HL-60 (cell line): ENCODE data around the gene HES5.

Experiments
- DNase-seq, 2 experiments: peaks; one replicate each; pipeline ENCODE4 v3.0.0-alpha.2; 2010 to 2020; ENCODE audit warnings: low read depth in 1 of 2, low spot score in 1 of 2
- H3K27ac ChIP-seq: fragments of 250-450 bp; sonication (Bioruptor Pico); replicated peaks from 2 replicates; pipeline ENCODE4 v1.5.1; 2020; ENCODE audit warnings: mild to moderate bottlenecking, moderate library complexity
- H3K27me3 ChIP-seq: fragments of 250-450 bp; sonication (Bioruptor Pico); 2 replicates; pipeline ENCODE4 v1.5.1; 2021; ENCODE audit warnings: mild to moderate bottlenecking, moderate library complexity; ENCODE audit not compliant: insufficient read depth, poor library complexity, severe bottlenecking
- H3K4me3 ChIP-seq: replicated peaks from 2 replicates; pipeline ENCODE4 v1.5.1; 2011; ENCODE audit warnings: mild to moderate bottlenecking, control low read depth, low read length; ENCODE audit not compliant: insufficient read depth
- GABPA ChIP-seq: IDR thresholded peaks from 2 replicates; pipeline ENCODE4 v1.6.1; 2012; ENCODE audit warnings: low read depth
- POLR2AphosphoS5 ChIP-seq: IDR thresholded peaks from 2 replicates; pipeline ENCODE4 v1.6.1; 2012; ENCODE audit warnings: low read depth
- SPI1 ChIP-seq: IDR thresholded peaks from 2 replicates; pipeline ENCODE4 v1.6.1; 2012; ENCODE audit warnings: low read depth, mild to moderate bottlenecking, borderline replicate concordance
- TF ChIP-seq, protein P1 (sequence below): IDR thresholded peaks from 2 replicates; pipeline ENCODE4 v1.6.1; 2012; ENCODE audit warnings: low read depth; ENCODE audit not compliant: insufficient replicate concordance
- TF ChIP-seq, protein P2 (sequence below): IDR thresholded peaks from one replicate; pipeline ENCODE4 v1.5.1; 2011; ENCODE audit warnings: low read length, control low read depth, inconsistent platforms; ENCODE audit not compliant: insufficient read depth

HES5 gene

DNA sequence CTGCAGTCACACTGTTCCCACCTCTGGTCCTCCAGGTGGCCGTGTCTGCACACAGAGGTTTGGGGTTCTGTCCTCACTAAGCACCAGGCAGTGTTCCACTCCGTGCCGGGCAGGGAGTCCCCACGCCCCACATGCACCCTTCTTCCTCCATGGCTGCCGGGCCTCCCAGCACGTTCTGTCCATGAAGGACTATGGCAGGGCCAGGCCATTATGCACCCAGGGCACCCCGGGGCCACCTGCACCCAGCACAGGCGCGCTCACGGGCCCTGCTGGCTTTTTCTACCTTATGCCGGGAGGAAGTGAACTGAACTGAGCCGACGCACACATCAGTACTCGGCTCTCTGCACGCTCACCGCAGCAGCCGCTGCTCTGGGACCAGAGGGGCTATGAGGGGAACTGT, 13.9 kb downstream of the HES5 start:
- Histone ChIP-seq H3K4me3 (no peak overlapping the region), H3K27me3 (no peaks in the 10 kb centered on the region)

DNA sequence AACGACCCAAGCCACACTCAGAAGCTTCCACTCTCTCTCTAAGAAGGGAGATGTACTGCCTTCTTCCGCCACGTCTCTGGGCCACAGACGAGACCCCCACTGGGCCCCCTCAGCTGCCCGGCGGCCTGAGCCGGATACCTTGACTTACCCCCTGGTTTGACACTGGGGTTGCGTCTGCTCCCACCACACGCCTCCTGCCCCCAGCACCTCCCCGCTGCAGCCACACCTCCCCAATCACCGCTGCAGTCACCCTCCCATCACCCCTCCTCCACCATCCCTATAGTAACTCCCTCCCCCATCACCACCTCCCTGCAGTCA, 14.3 kb downstream of the HES5 start:
- H3K4me3 ChIP-seq, result no peak overlapping the region
- TF ChIP-seq SPI1, result no peak
- TF ChIP-seq, protein P1, sequence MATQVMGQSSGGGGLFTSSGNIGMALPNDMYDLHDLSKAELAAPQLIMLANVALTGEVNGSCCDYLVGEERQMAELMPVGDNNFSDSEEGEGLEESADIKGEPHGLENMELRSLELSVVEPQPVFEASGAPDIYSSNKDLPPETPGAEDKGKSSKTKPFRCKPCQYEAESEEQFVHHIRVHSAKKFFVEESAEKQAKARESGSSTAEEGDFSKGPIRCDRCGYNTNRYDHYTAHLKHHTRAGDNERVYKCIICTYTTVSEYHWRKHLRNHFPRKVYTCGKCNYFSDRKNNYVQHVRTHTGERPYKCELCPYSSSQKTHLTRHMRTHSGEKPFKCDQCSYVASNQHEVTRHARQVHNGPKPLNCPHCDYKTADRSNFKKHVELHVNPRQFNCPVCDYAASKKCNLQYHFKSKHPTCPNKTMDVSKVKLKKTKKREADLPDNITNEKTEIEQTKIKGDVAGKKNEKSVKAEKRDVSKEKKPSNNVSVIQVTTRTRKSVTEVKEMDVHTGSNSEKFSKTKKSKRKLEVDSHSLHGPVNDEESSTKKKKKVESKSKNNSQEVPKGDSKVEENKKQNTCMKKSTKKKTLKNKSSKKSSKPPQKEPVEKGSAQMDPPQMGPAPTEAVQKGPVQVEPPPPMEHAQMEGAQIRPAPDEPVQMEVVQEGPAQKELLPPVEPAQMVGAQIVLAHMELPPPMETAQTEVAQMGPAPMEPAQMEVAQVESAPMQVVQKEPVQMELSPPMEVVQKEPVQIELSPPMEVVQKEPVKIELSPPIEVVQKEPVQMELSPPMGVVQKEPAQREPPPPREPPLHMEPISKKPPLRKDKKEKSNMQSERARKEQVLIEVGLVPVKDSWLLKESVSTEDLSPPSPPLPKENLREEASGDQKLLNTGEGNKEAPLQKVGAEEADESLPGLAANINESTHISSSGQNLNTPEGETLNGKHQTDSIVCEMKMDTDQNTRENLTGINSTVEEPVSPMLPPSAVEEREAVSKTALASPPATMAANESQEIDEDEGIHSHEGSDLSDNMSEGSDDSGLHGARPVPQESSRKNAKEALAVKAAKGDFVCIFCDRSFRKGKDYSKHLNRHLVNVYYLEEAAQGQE, result no peak
- no peak for TF ChIP-seq GABPA
- TF ChIP-seq, protein P2, sequence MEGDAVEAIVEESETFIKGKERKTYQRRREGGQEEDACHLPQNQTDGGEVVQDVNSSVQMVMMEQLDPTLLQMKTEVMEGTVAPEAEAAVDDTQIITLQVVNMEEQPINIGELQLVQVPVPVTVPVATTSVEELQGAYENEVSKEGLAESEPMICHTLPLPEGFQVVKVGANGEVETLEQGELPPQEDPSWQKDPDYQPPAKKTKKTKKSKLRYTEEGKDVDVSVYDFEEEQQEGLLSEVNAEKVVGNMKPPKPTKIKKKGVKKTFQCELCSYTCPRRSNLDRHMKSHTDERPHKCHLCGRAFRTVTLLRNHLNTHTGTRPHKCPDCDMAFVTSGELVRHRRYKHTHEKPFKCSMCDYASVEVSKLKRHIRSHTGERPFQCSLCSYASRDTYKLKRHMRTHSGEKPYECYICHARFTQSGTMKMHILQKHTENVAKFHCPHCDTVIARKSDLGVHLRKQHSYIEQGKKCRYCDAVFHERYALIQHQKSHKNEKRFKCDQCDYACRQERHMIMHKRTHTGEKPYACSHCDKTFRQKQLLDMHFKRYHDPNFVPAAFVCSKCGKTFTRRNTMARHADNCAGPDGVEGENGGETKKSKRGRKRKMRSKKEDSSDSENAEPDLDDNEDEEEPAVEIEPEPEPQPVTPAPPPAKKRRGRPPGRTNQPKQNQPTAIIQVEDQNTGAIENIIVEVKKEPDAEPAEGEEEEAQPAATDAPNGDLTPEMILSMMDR, result no peak
- TF ChIP-seq POLR2AphosphoS5, result no peak

More for the DNA sequence above, 13.9 kb downstream of the HES5 start:
- no peak overlapping the region for H3K27ac ChIP-seq
- TF ChIP-seq GABPA (no peak), SPI1 (no peak), POLR2AphosphoS5 (no peak)
- TF ChIP-seq, protein P1, result no peak
- TF ChIP-seq, protein P2, result no peak
- DNase-seq, result no peak

DNA sequence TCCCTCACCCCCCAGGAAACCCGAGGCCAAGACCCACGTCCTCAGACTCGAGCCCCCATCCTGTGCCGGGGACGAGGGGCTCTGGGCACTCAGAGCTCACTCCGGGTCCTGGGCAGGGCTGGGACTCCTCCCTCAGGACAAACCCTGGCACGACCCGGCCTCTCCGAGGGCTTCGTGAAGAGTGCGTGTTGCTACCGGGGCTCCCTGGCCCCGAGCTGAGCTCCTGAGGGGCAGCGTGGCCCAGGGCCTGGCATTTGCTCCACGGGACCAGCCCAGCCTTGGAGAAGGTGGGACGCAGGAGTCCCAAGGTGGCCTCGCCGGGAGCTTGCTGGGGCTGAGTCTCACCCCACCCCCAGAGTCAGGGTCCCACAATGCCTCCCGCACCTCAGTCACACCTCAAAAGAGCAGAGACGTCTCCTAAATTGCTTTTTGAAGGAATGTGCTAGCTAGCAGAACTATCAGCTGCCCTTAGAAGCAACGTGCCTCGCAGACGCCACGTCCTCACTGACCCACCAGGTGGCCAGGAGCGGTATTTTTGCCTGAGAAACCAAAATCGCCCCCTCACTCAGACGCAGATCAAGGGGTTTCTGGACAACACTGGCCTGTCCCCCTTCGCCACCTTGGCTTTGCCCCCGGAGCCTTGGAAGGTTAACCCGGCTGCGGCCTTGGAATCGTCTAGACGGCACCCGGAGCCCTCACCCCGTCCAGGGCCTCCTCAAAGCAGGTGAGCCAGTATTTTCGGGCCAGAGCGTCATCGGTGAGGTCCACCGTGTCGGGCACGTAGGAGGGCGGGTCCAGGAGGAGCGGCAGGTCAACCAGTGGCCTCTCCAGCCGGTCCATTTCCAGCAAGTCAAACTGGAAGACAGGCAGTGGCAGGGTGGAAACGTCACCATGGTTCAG, 14.9 kb downstream of the HES5 start:
- TF ChIP-seq POLR2AphosphoS5 (no peak), GABPA (no peak), SPI1 (no peak)
- TF ChIP-seq, protein P2, result no peak
- TF ChIP-seq, protein P1, result no peak
- no peak for DNase-seq
- no peaks in the 10 kb centered on the region for H3K27me3 ChIP-seq
- H3K4me3 ChIP-seq, result no peak overlapping the region
- no peak overlapping the region for H3K27ac ChIP-seq

More for the DNA sequence above, 14.3 kb downstream of the HES5 start:
- Histone ChIP-seq H3K27me3 (no peaks in the 10 kb centered on the region), H3K27ac (no peak overlapping the region)
- DNase-seq, result no peak
